Activated naive CD4-positive, alpha-beta T cell treated with anti-CD3 and anti-CD28 coated beads, Interleukin-2, amount 50 U/mL, for 72 hours (primary cell): ENCODE results near the gene CCT8. TPM values are rescaled to one million over a fixed set of nuclear protein-coding genes. Genes with fewer than 3 reads are reported as not detected.
"Not testable (repeated sequence)": the region's sequence is repeated elsewhere in the genome, so short reads cannot be mapped to it uniquely, and the experiment has no call there.

Experiments
- ATAC-seq, 2 donors: fragments of 150-1000 bp; cut with Tn5 transposase; 2 replicates each; pipeline ENCODE4 v1.10.0; 2021; ENCODE audit warnings: mild to moderate bottlenecking in 2 of 2, moderate library complexity in 2 of 2
- DNase-seq, 2 donors: peaks; one replicate each; pipeline ENCODE4 v3.0.0; 2021 to 2022; ENCODE audit warnings: low spot score in 2 of 2
- H3K27ac Mint-ChIP-seq, 2 donors: one replicate each; pipeline ENCODE4 v1.8.0; 2022; ENCODE audit warnings: mild to moderate bottlenecking in 2 of 2, mixed read lengths in 2 of 2
- H3K36me3 Mint-ChIP-seq, 2 donors: one replicate each; pipeline ENCODE4 v1.8.0; 2022; ENCODE audit warnings: mixed read lengths in 2 of 2
- H3K9me3 Mint-ChIP-seq, 2 donors: one replicate each; pipeline ENCODE4 v1.8.0; 2022; ENCODE audit warnings: mixed read lengths in 2 of 2
- total RNA-seq, 2 donors: library from RNA; stranded (reverse); gene quantifications; one replicate each; pipeline ENCODE4 v1.2.3, GENCODE V29; 2022

The CCT8 gene
- total RNA-seq, 2 donors from 2014 or later, result 408 to 420 TPM

GRCh38 chr21:29082046-29082815, 8.8 kb upstream of the CCT8 start:
- peaks cover 4 to 7% of the 10 kb centered on the region in 2 donors for H3K36me3 Mint-ChIP-seq
- no peak for DNase-seq
- H3K27ac Mint-ChIP-seq, result no peak overlapping the region
- peaks cover 5 to 6% of the 10 kb centered on the region in 2 donors for H3K9me3 Mint-ChIP-seq
- no peak for ATAC-seq

- DNase-seq (no peak), ATAC-seq (no peak)
- H3K9me3 Mint-ChIP-seq, result peaks cover 5 to 6% of the 10 kb centered on the region in 2 donors
- H3K36me3 Mint-ChIP-seq, result peaks cover 4 to 7% of the 10 kb centered on the region in 2 donors
- H3K27ac Mint-ChIP-seq, result peak overlapping the region; percentile 90
Observed at GRCh38 chr21:29080454-29080941, 7.0 kb upstream of the CCT8 start.

- ATAC-seq, result peak; percentile 74
- Mint-ChIP-seq H3K9me3 (peaks cover 5 to 6% of the 10 kb centered on the region in 2 donors), H3K27ac (peak overlapping the region; percentile 90 to 97), H3K36me3 (peaks cover 4 to 7% of the 10 kb centered on the region in 2 donors)
- peak; percentile 24 to 66 for DNase-seq
Observed at GRCh38 chr21:29078869-29079767, 5.7 kb upstream of the CCT8 start.

DNA sequence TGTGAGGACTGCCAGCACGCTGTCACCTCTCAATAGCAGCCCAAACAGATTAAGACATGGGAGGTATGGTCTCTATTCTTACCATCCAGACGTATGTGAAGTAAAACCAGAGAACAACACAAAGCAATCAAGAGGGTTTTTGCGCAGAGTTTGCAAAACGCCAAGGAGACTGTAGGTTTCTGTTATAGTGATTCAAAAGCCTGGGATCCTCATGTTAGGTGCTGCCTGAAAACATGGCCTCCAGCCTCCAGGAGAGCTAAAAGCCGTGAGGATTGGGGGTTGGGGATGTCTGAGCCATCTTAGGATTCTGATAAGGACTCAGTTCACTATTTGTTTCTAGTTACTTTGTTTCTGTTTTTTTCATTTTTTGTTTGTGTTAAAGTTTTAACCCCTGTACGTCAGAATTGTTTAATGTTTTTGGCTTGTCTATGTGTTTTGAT, 4.2 kb upstream of the CCT8 start:
- Mint-ChIP-seq H3K27ac (peak overlapping the region; percentile 82 to 90), H3K36me3 (peaks cover 14 to 16% of the 10 kb centered on the region in 2 donors), H3K9me3 (peaks cover 5 to 6% of the 10 kb centered on the region in 2 donors)
- ATAC-seq (no peak), DNase-seq (peak in 1 of 2 donors; percentile 16)

DNA sequence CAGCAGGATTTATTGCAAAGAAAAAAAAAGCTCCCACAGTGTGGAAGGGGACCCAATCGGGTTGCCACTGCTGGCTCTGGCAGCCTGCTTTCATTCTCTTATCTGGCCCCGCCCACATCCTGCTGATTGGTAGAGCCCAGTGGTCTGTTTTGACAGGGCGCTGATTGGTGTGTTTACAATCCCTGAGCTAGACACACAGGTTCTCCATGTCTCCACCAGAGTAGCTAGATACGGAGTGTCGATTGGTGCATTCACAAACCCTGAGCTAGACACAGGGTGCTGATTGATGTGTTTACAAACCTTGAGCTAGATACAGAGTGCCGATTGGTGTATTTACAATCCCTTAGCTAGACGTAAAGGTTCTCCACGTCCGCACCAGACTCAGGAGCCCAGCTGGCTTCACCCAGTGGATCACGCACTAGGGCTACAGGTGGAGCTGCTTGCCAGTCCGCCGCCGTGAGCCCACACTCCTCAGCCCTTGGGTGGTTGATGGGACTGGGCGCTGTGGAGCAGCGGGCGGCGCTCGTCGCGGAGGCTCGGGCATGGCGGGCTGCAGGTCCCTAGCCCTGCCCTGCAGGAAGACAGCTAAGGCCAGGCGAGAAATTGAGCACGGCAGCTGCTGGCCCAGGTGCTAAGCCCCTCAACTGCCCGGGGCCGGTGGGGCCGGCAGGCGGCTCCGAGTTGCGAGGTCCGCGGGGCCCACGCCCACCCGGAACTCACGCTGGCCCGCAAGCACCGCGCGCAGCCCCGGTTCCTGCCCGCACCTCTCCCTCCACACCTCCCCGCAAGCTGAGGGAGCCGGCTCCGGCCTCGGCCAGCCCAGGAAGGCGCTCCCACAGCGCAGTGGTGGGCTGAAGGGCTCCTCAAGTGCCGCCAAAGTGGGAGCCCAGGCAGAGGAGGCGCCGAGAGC, 3.5 kb upstream of the CCT8 start:
- DNase-seq, result peak; percentile 69 to 85
- H3K27ac Mint-ChIP-seq, result peak overlapping the region; percentile 82 to 90
- not testable (repeated sequence) for H3K9me3 Mint-ChIP-seq, ATAC-seq
- H3K36me3 Mint-ChIP-seq, result peaks cover 21 to 23% of the 10 kb centered on the region in 2 donors

GRCh38 chr21:29075706-29076466, 2.4 kb upstream of the CCT8 start:
- H3K9me3 Mint-ChIP-seq, result peaks cover 5 to 6% of the 10 kb centered on the region in 2 donors
- peak in 1 of 2 donors; percentile 17 for ATAC-seq
- H3K36me3 Mint-ChIP-seq, result peaks cover 26 to 27% of the 10 kb centered on the region in 2 donors
- peak overlapping the region; percentile 58 to 90 for H3K27ac Mint-ChIP-seq
- DNase-seq, result no peak

- no peak for DNase-seq
- no peak for ATAC-seq
- peaks cover 5 to 6% of the 10 kb centered on the region in 2 donors for H3K9me3 Mint-ChIP-seq
- H3K27ac Mint-ChIP-seq, result peak overlapping the region in 1 of 2 donors; percentile 64
- H3K36me3 Mint-ChIP-seq, result peaks cover 26 to 27% of the 10 kb centered on the region in 2 donors
Observed at GRCh38 chr21:29074783-29075182, 1.3 kb upstream of the CCT8 start.

GRCh38 chr21:29074007-29074376, 544 bp upstream of the CCT8 start:
- DNase-seq (no peak), ATAC-seq (peak in 1 of 2 donors; percentile 23)
- Mint-ChIP-seq H3K36me3 (peaks cover 24 to 26% of the 10 kb centered on the region in 2 donors), H3K27ac (peak overlapping the region; percentile 100), H3K9me3 (peaks cover 4% of the 10 kb centered on the region in 2 donors)

- Mint-ChIP-seq H3K9me3 (no peaks in the 10 kb centered on the region), H3K36me3 (peaks cover 20 to 22% of the 10 kb centered on the region in 2 donors), H3K27ac (peak overlapping the region; percentile 100)
- ATAC-seq (peak in 1 of 2 donors; percentile 1), DNase-seq (no peak)
Observed at GRCh38 chr21:29072873-29073221, 601 bp downstream of the CCT8 start.

DNA sequence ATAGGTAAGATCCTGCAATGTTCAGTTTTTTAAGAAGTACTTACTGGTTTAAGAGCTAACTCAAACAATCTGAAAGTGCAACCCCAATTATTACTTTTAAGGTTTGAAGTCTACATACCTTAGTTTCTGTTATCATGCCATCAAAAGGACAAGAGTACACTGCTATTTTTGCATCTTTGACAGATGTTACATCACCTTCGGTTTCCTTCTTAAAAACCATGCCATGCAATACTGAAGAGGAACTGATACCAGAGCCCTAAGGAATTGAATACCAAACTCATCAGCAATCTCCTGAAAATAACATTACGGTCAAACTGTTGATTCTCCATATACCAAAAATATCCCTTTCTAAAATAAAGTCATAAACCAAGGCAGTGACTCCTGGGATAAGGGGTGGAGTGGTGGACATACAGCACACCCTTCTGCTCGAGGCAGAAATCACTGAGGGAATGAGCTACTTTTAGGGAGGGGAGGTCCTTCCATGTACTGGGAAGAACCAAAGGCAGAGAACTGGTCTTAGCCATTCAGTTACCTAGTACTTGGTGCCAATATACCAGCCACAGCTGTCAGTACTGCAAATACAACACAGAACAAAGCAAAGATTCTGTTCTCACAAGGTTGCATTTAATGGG, 8.5 kb downstream of the CCT8 start:
- ATAC-seq, result no peak
- H3K36me3 Mint-ChIP-seq, result peaks cover 9 to 57% of the 10 kb centered on the region in 2 donors
- no peaks in the 10 kb centered on the region for H3K9me3 Mint-ChIP-seq
- DNase-seq, result no peak
- peak overlapping the region in 1 of 2 donors; percentile 44 for H3K27ac Mint-ChIP-seq

- Mint-ChIP-seq H3K9me3 (no peaks in the 10 kb centered on the region), H3K36me3 (peaks cover 0 to 18% of the 10 kb centered on the region in 2 donors), H3K27ac (no peak overlapping the region)
- ATAC-seq, result no peak
- no peak for DNase-seq
Observed at GRCh38 chr21:29056538-29057050, 16.9 kb downstream of the CCT8 start.

DNA sequence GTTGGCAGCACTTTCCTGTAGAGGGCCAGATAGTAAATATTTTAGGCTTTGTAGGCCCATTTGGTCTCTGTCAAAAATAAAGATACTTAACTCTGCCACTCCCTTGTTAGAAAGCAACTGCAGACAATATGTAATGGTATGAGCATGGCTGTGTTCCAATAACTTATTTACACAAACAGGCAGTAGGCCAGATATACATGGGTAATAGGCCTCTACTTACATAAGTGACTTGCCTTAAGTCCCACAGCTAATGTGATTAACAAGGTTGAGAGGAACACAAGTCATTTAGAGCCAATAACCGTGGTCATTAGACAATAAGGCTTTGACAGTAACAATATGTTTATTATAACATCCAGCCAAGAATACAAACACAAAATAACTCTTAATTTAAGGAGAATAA, 17.4 kb downstream of the CCT8 start:
- peaks cover 0 to 13% of the 10 kb centered on the region in 2 donors for H3K36me3 Mint-ChIP-seq
- no peak for DNase-seq
- no peak overlapping the region for H3K27ac Mint-ChIP-seq
- no peak for ATAC-seq
- no peaks in the 10 kb centered on the region for H3K9me3 Mint-ChIP-seq

GRCh38 chr21:29055080-29055479, 18.4 kb downstream of the CCT8 start:
- DNase-seq, result no peak
- Mint-ChIP-seq H3K9me3 (no peaks in the 10 kb centered on the region), H3K36me3 (peaks cover 0 to 10% of the 10 kb centered on the region in 2 donors), H3K27ac (no peak overlapping the region)
- no peak for ATAC-seq

DNA sequence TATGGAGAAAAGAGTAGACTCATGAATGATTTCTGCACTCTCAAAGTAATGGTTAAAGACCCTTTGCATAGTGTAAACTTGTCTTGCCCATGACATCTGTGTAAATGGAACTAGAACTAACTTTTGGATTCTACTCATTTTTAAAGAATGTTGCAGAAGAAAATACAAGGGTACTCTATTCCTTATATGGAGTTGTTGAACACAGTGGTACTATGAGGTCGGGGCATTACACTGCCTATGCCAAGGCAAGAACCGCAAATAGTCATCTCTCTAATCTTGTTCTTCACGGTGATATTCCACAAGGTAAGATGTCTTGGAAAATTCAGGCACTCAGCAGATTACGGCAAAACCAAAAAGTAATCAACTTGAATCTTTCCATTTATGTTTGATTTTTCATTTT, 19.8 kb downstream of the CCT8 start:
- no peaks in the 10 kb centered on the region for H3K9me3 Mint-ChIP-seq
- no peak for ATAC-seq
- H3K27ac Mint-ChIP-seq, result no peak overlapping the region
- DNase-seq, result no peak
- peaks cover 0 to 4% of the 10 kb centered on the region in 2 donors for H3K36me3 Mint-ChIP-seq

DNA sequence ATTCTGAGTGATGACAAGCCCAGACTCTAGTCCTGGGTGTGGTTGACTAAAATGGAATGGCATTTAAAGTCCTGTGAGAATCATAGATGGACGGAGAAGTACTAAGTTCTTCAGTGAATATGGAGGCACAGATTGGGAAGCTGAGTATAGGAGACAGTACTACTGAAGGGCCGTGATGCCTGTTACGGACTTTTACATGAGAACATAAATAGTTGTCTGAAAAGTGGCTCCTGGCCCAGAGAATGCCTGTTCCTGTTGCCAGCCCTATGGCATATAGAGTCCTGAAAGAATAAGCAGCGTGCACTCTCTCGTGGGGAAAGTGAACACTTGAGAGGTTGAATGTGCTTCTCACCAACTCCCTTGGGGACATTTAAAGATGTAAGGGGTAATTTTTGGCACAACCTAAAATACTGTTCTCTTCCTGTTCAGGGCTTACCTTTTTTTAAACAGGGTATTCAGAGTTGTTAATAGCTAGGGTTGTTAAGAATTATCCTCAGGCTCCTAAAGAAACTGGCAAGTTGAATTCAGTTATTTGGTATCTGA, 20.4 kb downstream of the CCT8 start:
- Mint-ChIP-seq H3K9me3 (no peaks in the 10 kb centered on the region), H3K27ac (no peak overlapping the region), H3K36me3 (peaks cover 0 to 4% of the 10 kb centered on the region in 2 donors)
- DNase-seq (no peak), ATAC-seq (no peak)
